ENCODE data around the gene STX18.

The STX18 gene

DNA sequence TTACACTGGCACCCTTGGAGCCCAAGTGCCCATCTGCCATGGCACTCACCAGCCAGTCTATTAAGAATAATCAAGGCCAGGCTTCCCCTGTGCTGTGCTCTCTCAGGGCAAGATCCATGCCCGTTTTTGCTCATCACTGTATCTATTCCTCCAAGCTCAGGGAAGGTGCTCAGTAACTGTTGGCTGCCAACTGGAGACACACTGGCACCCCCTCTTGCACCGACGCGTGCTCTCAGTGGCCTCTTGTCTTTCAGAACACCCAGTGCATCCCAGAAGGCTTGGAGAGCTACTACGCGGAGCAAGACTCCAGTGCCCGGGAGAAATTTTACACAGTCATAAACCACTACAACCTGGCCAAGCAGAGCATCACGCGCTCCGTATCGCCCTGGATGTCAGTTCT is 124.9 kb downstream of the STX18 start:
- H3K4me3 ChIP-seq (ENCODE audit: low read depth, low read length) = no peak overlapping the region
- DNase-seq (ENCODE audit: low read depth) = no peak
- TF ChIP-seq, protein P1, sequence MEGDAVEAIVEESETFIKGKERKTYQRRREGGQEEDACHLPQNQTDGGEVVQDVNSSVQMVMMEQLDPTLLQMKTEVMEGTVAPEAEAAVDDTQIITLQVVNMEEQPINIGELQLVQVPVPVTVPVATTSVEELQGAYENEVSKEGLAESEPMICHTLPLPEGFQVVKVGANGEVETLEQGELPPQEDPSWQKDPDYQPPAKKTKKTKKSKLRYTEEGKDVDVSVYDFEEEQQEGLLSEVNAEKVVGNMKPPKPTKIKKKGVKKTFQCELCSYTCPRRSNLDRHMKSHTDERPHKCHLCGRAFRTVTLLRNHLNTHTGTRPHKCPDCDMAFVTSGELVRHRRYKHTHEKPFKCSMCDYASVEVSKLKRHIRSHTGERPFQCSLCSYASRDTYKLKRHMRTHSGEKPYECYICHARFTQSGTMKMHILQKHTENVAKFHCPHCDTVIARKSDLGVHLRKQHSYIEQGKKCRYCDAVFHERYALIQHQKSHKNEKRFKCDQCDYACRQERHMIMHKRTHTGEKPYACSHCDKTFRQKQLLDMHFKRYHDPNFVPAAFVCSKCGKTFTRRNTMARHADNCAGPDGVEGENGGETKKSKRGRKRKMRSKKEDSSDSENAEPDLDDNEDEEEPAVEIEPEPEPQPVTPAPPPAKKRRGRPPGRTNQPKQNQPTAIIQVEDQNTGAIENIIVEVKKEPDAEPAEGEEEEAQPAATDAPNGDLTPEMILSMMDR (IDR thresholded peaks at IDR 0.05; ENCODE audit: low read depth, low read length, missing control alignments) = no peak

DNA sequence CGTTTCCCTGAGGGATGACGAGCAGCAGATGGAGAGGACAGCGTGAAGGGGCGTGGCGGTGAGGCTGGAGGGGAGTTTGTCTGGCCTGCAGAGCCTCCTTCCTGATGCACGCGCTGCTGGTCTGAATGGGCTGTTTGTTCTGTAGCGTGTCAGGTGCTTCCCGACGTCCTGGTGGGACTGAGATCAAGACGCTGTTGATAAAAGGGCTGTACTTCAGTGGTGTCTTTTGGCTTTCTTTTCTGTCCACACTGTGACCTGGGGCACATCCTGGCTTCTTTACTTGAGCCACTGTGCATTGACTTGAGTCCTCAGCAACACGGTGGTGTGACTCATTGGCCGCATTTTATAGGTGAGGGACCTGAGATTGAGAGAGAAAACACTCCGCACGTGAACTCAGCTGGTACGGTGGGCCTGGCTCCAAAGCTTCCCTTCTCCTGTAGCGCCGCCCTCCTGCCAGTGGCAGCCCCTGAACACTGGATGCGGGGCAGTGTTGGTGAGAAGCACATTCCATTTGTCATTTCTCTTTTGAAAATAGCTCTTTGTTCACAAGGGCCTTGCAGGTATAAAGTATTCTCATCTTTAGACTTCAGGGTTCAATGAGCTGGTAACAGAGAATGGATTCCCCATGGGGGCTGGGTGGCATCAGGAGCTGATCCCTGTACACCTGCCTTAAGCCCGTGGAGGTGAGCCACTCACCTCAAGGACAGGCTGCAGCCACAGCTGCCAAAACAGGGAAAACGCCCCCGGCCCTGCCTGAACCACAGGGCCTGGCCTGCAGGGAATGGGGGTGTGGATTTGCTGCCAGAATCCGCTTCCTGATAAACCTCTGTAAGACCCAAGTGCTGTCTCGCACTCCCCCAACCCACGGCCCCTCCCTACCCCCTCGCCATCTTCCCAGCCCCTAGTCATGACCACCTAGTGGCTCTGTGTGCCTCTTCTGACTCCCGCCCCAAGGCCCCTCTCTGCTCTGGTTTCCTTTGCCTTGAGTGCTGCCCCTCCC is 125.7 kb downstream of the STX18 start:
- TF ChIP-seq, protein P1 (IDR thresholded peaks at IDR 0.05; ENCODE audit: low read depth, low read length, missing control alignments) = no peak
- no peak overlapping the region for H3K4me3 ChIP-seq (ENCODE audit: low read depth, low read length)
- DNase-seq (ENCODE audit: low read depth) = no peak

DNA sequence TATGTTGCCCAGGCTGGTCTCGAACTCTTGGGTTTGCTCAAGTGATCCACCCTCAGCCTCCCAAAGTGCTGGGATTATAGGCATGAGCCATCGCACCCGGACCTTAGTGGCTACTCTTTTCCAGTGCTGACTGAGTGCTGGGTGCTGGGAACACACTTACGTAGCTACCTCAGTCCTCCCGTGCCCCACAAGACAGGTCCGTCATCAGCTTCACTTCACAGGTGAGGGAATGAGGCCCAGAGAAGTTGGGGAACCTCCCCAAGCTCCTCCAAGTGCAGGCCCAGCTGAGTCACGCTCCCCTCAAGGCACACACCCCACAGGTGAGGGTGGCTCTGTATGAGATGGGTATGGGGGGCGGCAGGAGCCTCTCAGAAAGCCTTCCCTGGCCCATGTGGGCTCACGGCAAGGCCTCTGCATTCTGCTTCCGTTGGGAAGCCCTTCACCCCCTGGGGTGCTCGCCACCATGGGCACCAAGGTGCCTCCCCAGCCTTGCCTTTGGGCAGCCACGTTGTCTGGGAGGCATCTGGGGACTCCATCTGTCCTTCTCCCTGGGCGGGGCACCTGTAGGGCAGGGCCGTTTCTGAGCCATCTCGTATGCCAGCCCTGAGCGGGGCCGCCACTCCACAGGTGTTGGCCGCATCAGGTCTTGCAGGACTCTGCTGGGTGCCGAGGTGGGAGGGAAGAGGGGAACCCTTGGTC is 126.6 kb downstream of the STX18 start:
- no peak for DNase-seq (ENCODE audit: low read depth)
- TF ChIP-seq, protein P1 (IDR thresholded peaks at IDR 0.05; ENCODE audit: low read depth, low read length, missing control alignments) = no peak
- H3K4me3 ChIP-seq (ENCODE audit: low read depth, low read length) = no peak overlapping the region

DNA sequence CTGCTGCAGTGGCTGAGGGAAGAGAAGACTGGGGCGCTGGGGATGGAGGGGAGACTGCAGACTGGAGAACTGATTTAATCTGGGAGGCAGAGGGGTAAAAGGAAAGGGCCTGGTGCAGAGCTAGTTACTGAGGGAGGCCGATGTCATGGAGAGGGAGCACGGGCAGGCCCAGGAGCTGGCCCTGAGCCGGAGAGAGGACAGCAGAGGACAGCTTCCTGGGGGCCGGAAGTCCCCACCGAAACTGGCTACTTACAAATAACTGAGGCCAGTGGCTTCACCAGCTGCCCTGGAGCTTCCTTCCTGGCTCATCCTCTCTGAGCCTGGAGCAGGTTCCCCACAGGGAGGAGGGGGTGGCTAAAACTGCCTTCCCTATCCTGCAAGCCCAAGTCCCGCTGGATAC is 128.0 kb downstream of the STX18 start:
- no peak overlapping the region for H3K4me3 ChIP-seq (ENCODE audit: low read depth, low read length)
- no peak for DNase-seq (ENCODE audit: low read depth)
- TF ChIP-seq, protein P1 (IDR thresholded peaks at IDR 0.05; ENCODE audit: low read depth, low read length, missing control alignments) = no peak

DNA sequence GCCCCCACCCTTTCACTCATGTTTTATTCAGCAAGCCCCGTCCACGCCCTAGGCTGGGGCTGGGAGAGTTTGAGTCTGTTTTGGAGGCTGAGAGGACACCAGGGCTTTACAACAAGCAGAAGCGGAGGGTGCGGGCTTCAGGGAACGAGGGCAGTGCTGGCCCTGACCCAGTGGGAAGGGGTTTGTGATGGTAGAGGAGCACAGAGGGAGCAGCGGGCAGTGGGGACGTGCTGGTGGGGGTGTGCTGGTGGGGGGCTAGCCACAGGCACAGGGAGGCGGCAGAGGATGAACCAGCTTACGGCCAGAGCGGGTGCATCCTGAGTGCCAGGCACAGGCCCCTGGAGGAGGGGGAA is 128.5 kb downstream of the STX18 start:
- TF ChIP-seq, protein P1 (IDR thresholded peaks at IDR 0.05; ENCODE audit: low read depth, low read length, missing control alignments) = no peak
- no peak for DNase-seq (ENCODE audit: low read depth)
- H3K4me3 ChIP-seq (ENCODE audit: low read depth, low read length) = no peak overlapping the region

DNA sequence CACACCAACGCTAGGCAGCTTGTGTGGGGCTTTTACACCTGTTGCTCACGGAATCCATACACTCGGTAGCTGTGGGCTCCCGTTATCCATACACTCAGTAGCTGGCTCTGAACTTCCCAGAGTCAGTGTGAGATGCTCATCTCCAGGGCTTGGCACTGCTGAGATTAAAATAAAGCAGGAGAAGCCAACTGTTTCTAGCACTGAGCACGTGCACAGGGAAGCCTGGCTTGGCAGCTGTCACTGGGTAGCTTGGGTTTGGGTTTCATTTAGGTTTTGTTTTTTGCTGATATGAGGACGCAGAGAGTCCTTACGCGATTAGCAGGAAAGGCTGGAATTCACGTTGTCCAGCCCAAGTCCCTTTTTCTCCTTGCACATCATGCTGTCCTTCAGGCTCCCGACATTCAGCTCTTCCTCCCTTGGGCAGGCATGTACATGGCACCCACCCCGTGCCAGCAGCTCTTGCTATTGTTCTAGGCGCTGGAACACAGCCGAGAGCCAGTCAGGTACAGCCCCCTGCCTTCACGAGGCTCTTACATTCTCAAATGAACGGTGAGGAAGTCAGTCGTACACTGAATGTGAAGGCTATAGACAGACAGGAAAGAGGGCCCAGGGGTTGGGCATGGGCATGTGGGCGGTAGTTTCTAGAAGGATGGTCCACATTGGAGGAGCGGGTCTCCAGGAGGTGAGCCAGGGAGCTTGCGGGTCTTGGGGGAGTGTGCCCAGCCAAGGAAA is 129.0 kb downstream of the STX18 start:
- TF ChIP-seq, protein P1 (IDR thresholded peaks at IDR 0.05; ENCODE audit: low read depth, low read length, missing control alignments) = no peak
- DNase-seq (ENCODE audit: low read depth) = no peak
- no peak overlapping the region for H3K4me3 ChIP-seq (ENCODE audit: low read depth, low read length)
